HEK293T (cell line): ENCODE data around the gene GRIK4.

Source experiments
- CTCF ChIA-PET: fragments of 350-600 bp; formaldehyde crosslinking; extraction: SDS; loops from one replicate; lab custom pipeline; 2021; ENCODE audit warnings: antibody characterized with exemption, inconsistent platforms; lab: Yijun Ruan, JAX
- POLR2A ChIA-PET: fragments of 350-600 bp; formaldehyde crosslinking; extraction: SDS; loops from one replicate; lab custom pipeline; 2020; ENCODE audit warnings: antibody characterized with exemption, inconsistent platforms; lab: Yijun Ruan, JAX
- DNase-seq: peaks from one replicate; pipeline ENCODE4 v3.0.0; 2012; ENCODE audit warnings: mixed read lengths; ENCODE audit errors: extremely low spot score
- ARNT ChIP-seq: fragments of 450-650 bp; IDR thresholded peaks from 2 replicates; pipeline ENCODE4 v1.6.1; 2017; ENCODE audit warnings: mild to moderate bottlenecking
- BHLHE40 ChIP-seq: fragments of 450-650 bp; IDR thresholded peaks from 2 replicates; pipeline ENCODE4 v1.6.1; 2016; ENCODE audit warnings: mild to moderate bottlenecking, moderate library complexity, borderline replicate concordance
- CTBP1 ChIP-seq: fragments of 450-650 bp; IDR thresholded peaks from 2 replicates; pipeline ENCODE4 v1.6.1; 2016; ENCODE audit warnings: borderline replicate concordance
- ELF4 ChIP-seq: fragments of 450-650 bp; IDR thresholded peaks from 2 replicates; pipeline ENCODE4 v1.6.1; 2017; ENCODE audit warnings: antibody characterized with exemption
- FOXA1 ChIP-seq: fragments of 450-650 bp; IDR thresholded peaks from 2 replicates; pipeline ENCODE4 v1.6.1; 2016; ENCODE audit warnings: mild to moderate bottlenecking
- FOXK2 ChIP-seq: fragments of 450-650 bp; IDR thresholded peaks from 2 replicates; pipeline ENCODE4 v1.6.1; 2016; ENCODE audit warnings: mild to moderate bottlenecking
- FOXM1 ChIP-seq: fragments of 450-650 bp; IDR thresholded peaks from 2 replicates; pipeline ENCODE4 v1.6.1; 2017; ENCODE audit warnings: mild to moderate bottlenecking, borderline replicate concordance
- HDGF ChIP-seq: fragments of 450-650 bp; IDR thresholded peaks from 2 replicates; pipeline ENCODE4 v1.6.1; 2017; ENCODE audit warnings: antibody characterized with exemption, borderline replicate concordance
- L3MBTL2 ChIP-seq: fragments of 450-650 bp; conservative IDR thresholded peaks from 2 replicates; pipeline ENCODE4 v1.6.1; 2016; ENCODE audit warnings: mild to moderate bottlenecking
- LEF1 ChIP-seq: fragments of 450-650 bp; IDR thresholded peaks from 2 replicates; pipeline ENCODE4 v1.6.1; 2017; ENCODE audit warnings: mild to moderate bottlenecking, borderline replicate concordance
- NFRKB ChIP-seq: fragments of 450-650 bp; IDR thresholded peaks from 2 replicates; pipeline ENCODE4 v1.6.1; 2016; ENCODE audit warnings: mild to moderate bottlenecking, moderate library complexity
- SP1 ChIP-seq: fragments of 450-650 bp; IDR thresholded peaks from 2 replicates; pipeline ENCODE4 v1.6.1; 2017
- SUZ12 ChIP-seq: fragments of 450-650 bp; IDR thresholded peaks from 2 replicates; pipeline ENCODE4 v1.6.1; 2016; ENCODE audit warnings: mild to moderate bottlenecking
- TARDBP ChIP-seq: fragments of 450-650 bp; IDR thresholded peaks from 2 replicates; pipeline ENCODE4 v1.6.1; 2016
- ZNF384 ChIP-seq: fragments of 450-650 bp; IDR thresholded peaks from 2 replicates; pipeline ENCODE4 v1.6.1; 2016
- TF ChIP-seq, protein P1 (sequence below): fragments of 450-650 bp; IDR thresholded peaks from 2 replicates; pipeline ENCODE4 v1.6.1; 2016

The GRIK4 gene

GRCh38 chr11:120706257-120706656 is 194.7 kb downstream of the GRIK4 start:
- no peak for TF ChIP-seq ARNT
- no peak for TF ChIP-seq SUZ12
- no peak for TF ChIP-seq FOXM1
- TF ChIP-seq FOXK2: no peak
- ChIA-PET POLR2A (no interaction called here), CTCF (interaction anchor here (0.7 kb wide), 1 partner anchor 9 kb away, joined by 3 read pairs; no protein-coding TSS in a partner anchor)
- DNase-seq: no peak

- ChIA-PET POLR2A (no interaction called here), CTCF (interaction anchor here (0.6 kb wide), 1 partner anchor 224 kb away, joined by 3 read pairs; no protein-coding TSS in a partner anchor)
- TF ChIP-seq SUZ12 (no peak), ELF4 (no peak), ARNT (no peak), TARDBP (no peak), SP1 (no peak), BHLHE40 (no peak), FOXA1 (no peak), CTBP1 (no peak), NFRKB (no peak), L3MBTL2 (no peak)
- TF ChIP-seq, protein P1, sequence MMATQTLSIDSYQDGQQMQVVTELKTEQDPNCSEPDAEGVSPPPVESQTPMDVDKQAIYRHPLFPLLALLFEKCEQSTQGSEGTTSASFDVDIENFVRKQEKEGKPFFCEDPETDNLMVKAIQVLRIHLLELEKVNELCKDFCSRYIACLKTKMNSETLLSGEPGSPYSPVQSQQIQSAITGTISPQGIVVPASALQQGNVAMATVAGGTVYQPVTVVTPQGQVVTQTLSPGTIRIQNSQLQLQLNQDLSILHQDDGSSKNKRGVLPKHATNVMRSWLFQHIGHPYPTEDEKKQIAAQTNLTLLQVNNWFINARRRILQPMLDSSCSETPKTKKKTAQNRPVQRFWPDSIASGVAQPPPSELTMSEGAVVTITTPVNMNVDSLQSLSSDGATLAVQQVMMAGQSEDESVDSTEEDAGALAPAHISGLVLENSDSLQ: no peak
- no peak for DNase-seq
Measured at GRCh38 chr11:120707098-120707497, 195.6 kb downstream of the GRIK4 start.

DNA sequence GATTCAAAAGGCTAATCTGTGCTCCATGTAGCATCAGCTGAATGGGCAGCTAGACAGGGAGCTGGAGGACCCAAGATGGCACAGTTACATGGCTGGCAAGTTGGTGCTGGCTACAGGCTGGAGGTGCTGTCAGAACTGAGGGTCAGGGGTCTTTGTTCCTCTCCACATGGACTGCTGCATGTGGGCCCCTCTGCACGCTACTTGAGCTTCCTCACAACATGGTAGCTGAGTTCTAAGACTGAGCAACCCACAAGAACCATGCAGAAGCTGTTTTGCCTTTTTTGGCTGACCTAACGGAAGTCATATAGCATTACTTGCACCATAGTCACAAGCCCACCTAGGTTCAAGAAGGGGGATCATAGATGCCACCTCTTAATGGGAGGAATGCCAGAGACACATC is 196.1 kb downstream of the GRIK4 start:
- ChIA-PET CTCF (no interaction called here), POLR2A (no interaction called here)
- DNase-seq: no peak
- no peak for TF ChIP-seq ARNT
- TF ChIP-seq BHLHE40: no peak
- TF ChIP-seq CTBP1: no peak

GRCh38 chr11:120708511-120709183 is 197.1 kb downstream of the GRIK4 start:
- TF ChIP-seq SP1: no peak
- no peak for TF ChIP-seq ZNF384
- TF ChIP-seq BHLHE40: no peak
- no peak for TF ChIP-seq ELF4
- TF ChIP-seq FOXK2: no peak
- no peak for TF ChIP-seq LEF1
- no peak for TF ChIP-seq FOXM1
- TF ChIP-seq L3MBTL2: no peak
- TF ChIP-seq TARDBP: no peak
- TF ChIP-seq, protein P1: no peak
- TF ChIP-seq FOXA1: no peak
- TF ChIP-seq CTBP1: no peak
- no peak for TF ChIP-seq HDGF
- no peak for TF ChIP-seq NFRKB
- no peak for TF ChIP-seq ARNT
- no peak for TF ChIP-seq SUZ12
- ChIA-PET POLR2A (no interaction called here), CTCF (no interaction called here)
- no peak for DNase-seq

- TF ChIP-seq TARDBP (no peak), SP1 (no peak), FOXA1 (no peak), NFRKB (no peak), L3MBTL2 (no peak), ZNF384 (no peak), ARNT (no peak), SUZ12 (no peak), LEF1 (no peak)
- TF ChIP-seq, protein P1: no peak
- ChIA-PET CTCF (interaction anchor here (1.3 kb wide), 1 partner anchor 25 kb away, joined by 4 read pairs; no protein-coding TSS in a partner anchor), POLR2A (no interaction called here)
- no peak for DNase-seq
Measured at GRCh38 chr11:120709808-120710207, 198.3 kb downstream of the GRIK4 start.

DNA sequence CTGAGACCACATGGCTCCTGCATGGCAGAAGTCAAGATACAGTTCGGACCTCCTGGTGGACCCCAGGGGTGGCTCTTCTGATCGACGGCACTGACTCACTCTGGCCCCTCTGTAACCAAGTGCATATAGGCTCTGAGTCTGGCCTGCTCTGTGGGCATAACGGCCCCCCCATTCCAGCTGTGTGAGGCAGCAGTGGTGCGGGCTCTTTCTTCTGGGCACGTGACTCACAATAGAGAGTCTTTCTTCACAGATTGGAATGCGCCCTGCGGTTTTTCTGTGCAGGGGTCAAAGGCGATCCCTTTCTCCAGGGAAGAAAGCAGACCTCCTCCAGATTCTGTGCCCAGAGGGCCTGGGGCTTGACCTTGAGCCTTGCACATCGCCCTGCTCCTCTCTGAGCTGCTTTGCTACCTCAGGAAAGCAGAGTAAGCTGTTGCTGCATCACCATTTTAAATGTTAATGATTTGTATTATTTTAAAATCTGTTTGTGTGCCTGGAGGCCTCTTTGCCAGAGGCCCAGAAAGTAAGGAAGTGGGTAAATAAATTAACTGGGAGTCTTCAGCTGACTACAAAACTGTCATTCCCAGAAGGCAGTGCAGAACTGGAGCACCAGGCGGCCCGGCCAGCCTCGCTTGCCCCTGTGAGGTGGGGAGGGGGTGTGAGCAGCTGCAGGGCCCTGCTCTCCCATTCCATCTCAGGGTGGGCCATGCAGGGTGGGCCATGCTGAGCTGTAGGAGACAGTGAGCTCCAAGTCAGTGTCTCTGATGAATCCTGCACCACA is 199.0 kb downstream of the GRIK4 start:
- CTCF ChIA-PET: interaction anchor here (1.3 kb wide), 1 partner anchor 26 kb away, joined by 4 read pairs; no protein-coding TSS in a partner anchor
- no peak for TF ChIP-seq NFRKB
- no peak for TF ChIP-seq TARDBP
- TF ChIP-seq ZNF384: no peak
- no peak for TF ChIP-seq ELF4
- TF ChIP-seq ARNT: no peak
- TF ChIP-seq L3MBTL2: no peak
- TF ChIP-seq FOXK2: no peak
- no peak for TF ChIP-seq FOXA1
- TF ChIP-seq CTBP1: no peak
- TF ChIP-seq LEF1: no peak
- no peak for TF ChIP-seq SUZ12
- TF ChIP-seq, protein P1: no peak
- POLR2A ChIA-PET: no interaction called here
- no peak for DNase-seq
